ENCODE data around the gene CDK5RAP1. TPM values are rescaled to one million over a fixed set of nuclear protein-coding genes. Genes with fewer than 3 reads are reported as not detected.
A peak's percentile ranks its signal among the peaks of the same experiment; 100 is the strongest.

Gene CDK5RAP1
- total RNA-seq, 3 donors from 2014 or later, result 21.8 to 32.4 (median 29.4) TPM

DNA sequence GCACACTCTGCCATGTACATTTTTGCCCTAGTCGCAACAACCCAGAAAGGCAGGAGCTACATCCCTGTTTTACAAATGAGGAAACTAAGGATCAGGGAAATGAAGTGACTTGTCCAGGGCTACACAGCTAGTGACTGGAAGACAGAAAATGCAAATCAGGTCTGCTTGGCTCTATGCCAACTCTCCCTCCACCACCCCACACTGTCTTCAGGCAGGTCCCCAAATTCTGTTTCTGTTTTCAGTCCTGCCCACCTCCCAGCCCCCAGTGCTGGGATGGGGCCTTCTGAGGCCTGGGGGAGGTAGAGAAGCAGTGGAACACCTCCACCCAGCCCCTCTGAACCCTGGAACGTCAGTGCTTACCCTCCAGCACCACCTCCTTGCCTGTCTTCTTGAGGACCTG lies 37.2 kb upstream of the CDK5RAP1 start:
- Histone ChIP-seq H3K27ac (peak overlapping the region in 1 of 2 donors; percentile 40), H3K9me3 (no peaks in the 10 kb centered on the region), H3K4me3 (no peak overlapping the region), H3K4me1 (no peaks in the 10 kb centered on the region), H3K36me3 (no peaks in the 10 kb centered on the region), H3K27me3 (no peaks in the 10 kb centered on the region)
- TF ChIP-seq POLR2AphosphoS5 (IDR thresholded peaks at IDR 0.05) (no peak), POLR2A (IDR thresholded peaks at IDR 0.05) (no peak)
- TF ChIP-seq, protein P1, sequence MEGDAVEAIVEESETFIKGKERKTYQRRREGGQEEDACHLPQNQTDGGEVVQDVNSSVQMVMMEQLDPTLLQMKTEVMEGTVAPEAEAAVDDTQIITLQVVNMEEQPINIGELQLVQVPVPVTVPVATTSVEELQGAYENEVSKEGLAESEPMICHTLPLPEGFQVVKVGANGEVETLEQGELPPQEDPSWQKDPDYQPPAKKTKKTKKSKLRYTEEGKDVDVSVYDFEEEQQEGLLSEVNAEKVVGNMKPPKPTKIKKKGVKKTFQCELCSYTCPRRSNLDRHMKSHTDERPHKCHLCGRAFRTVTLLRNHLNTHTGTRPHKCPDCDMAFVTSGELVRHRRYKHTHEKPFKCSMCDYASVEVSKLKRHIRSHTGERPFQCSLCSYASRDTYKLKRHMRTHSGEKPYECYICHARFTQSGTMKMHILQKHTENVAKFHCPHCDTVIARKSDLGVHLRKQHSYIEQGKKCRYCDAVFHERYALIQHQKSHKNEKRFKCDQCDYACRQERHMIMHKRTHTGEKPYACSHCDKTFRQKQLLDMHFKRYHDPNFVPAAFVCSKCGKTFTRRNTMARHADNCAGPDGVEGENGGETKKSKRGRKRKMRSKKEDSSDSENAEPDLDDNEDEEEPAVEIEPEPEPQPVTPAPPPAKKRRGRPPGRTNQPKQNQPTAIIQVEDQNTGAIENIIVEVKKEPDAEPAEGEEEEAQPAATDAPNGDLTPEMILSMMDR (IDR thresholded peaks at IDR 0.05), result no peak
- no peak for DNase-seq (ENCODE audit: low spot score in 2 of 2)
- intact Hi-C loops (cut with DNase I; ENCODE audit: low total_unique reads), result no loop called here

DNA sequence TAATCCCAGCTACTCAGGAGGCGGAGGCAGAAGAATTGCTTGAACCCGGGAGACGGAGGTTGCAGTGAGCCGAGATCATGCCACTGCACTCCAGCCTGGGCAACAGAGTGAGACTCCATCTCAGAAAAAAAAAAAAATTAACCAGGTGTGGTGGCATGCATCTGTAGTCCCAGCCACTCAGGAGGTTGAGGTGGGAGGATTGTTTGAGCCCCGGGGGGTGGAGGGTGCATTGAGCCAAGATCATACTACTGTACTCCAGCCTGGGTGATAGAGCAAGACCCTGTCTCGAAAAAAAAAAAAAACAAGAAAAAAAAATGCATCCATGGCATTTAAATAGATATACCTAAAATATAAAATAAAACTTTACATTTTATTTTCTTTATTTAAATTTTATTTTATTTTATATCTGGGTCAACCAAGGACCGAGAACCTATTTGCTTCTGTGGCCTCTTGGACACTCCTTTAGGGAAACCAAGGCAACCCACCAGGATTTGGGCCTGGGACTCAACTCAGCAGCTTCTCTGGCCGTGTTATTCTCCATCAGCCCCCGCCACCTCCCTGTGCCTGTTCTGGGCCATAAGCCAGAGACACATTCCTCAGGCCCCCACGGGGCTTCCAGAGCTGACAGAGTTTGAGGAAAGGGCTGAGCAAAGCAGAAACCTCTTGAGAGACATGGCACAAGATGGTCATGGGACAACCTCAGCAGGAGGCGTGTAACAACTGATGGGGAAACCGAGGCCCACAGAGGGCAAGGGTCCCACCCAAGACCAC lies 36.0 kb upstream of the CDK5RAP1 start:
- no peaks in the 10 kb centered on the region for H3K27me3 ChIP-seq
- no peaks in the 10 kb centered on the region for H3K9me3 ChIP-seq
- no peak overlapping the region for H3K4me3 ChIP-seq
- H3K4me1 ChIP-seq, result no peaks in the 10 kb centered on the region
- no peaks in the 10 kb centered on the region for H3K36me3 ChIP-seq
- TF ChIP-seq POLR2A (IDR thresholded peaks at IDR 0.05) (no peak), POLR2AphosphoS5 (IDR thresholded peaks at IDR 0.05) (no peak)
- TF ChIP-seq, protein P1 (IDR thresholded peaks at IDR 0.05), result no peak
- intact Hi-C loops (cut with DNase I; ENCODE audit: low total_unique reads), result no loop called here
- no peak for DNase-seq (ENCODE audit: low spot score in 2 of 2)
- peak overlapping the region; percentile 40 to 46 for H3K27ac ChIP-seq

DNA sequence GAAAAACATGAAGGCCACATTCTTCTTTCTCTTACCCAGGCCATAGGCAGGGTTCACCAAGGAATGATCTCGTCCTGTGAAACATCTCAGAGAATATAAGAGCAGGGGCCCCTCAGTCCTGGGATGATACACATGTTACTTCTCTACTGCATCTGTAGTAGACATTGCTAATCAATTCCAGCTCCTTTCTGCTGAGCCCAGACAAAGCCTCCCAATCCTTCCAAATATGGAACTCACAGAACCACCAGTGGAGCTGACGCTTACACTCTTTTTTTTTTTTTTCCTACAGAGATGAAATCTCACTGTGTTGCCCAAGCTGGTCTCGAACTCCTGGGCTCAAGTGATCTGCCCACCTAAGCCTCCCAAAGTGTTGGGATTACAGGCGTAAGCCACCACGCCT lies 33.1 kb upstream of the CDK5RAP1 start:
- TF ChIP-seq POLR2A (IDR thresholded peaks at IDR 0.05) (no peak), POLR2AphosphoS5 (IDR thresholded peaks at IDR 0.05) (no peak)
- TF ChIP-seq, protein P1 (IDR thresholded peaks at IDR 0.05), result no peak
- no peaks in the 10 kb centered on the region for H3K36me3 ChIP-seq
- intact Hi-C loops (cut with DNase I; ENCODE audit: low total_unique reads), result no loop called here
- no peaks in the 10 kb centered on the region for H3K4me1 ChIP-seq
- H3K9me3 ChIP-seq, result no peaks in the 10 kb centered on the region
- no peak for DNase-seq (ENCODE audit: low spot score in 2 of 2)
- no peak overlapping the region for H3K4me3 ChIP-seq
- no peaks in the 10 kb centered on the region for H3K27me3 ChIP-seq
- peak overlapping the region in 1 of 2 donors; percentile 45 for H3K27ac ChIP-seq

DNA sequence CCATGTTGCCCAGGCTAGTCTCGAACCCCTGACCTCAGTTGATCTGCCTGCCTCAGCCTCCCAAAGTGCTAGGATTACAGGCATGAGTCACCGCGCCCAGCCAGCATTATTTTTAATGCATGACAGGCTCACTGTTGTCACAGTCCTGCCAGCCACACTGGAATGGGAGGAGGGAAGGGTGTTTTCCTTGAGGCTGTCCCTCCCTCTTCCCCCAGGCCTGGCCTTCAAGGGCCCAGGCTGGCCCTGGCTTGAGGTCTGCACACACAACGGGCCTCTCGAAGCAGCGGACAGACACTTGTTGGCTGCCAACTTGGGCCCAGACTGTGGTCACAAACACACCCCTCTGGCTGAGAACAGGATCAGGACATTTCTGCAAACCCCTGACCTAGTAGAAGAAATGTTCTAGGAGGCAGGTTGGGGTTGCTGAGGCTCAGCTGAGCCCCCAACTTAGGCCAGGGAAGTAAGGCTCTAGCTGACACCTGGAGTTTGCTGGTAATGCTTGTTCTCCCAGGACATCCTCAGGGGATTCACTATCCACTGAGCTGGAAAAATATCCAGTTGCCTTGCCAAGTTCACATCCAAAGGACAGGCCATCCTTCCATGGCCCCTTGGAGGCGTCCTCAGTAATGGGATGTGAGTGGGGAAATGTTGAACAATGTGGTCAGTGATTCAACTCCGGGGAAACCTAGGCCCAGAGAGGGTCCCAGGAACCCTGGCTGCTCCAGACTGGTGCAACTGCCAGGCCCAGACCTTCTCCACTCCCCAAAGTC lies 32.3 kb upstream of the CDK5RAP1 start:
- intact Hi-C loops (cut with DNase I; ENCODE audit: low total_unique reads), result no loop called here
- DNase-seq (ENCODE audit: low spot score in 2 of 2), result no peak
- Histone ChIP-seq H3K27ac (peak overlapping the region; percentile 27 to 45), H3K36me3 (no peaks in the 10 kb centered on the region), H3K27me3 (no peaks in the 10 kb centered on the region), H3K4me1 (no peaks in the 10 kb centered on the region), H3K4me3 (no peak overlapping the region), H3K9me3 (no peaks in the 10 kb centered on the region)
- no peak for TF ChIP-seq POLR2AphosphoS5 (IDR thresholded peaks at IDR 0.05)
- no peak for TF ChIP-seq POLR2A (IDR thresholded peaks at IDR 0.05)
- TF ChIP-seq, protein P1 (IDR thresholded peaks at IDR 0.05), result no peak
